Fibroblast of skin of right biceps (primary cell): ENCODE measurements around the gene IDH1.
A peak's percentile ranks its signal among the peaks of the same experiment; 100 is the strongest.
"Not testable (repeated sequence)": the region's sequence is repeated elsewhere in the genome, so short reads cannot be mapped to it uniquely, and the experiment has no call there.

Experiments
- DNase-seq: peaks from one replicate; pipeline ENCODE4 v3.0.0-alpha.2; 2013

IDH1 gene

DNA sequence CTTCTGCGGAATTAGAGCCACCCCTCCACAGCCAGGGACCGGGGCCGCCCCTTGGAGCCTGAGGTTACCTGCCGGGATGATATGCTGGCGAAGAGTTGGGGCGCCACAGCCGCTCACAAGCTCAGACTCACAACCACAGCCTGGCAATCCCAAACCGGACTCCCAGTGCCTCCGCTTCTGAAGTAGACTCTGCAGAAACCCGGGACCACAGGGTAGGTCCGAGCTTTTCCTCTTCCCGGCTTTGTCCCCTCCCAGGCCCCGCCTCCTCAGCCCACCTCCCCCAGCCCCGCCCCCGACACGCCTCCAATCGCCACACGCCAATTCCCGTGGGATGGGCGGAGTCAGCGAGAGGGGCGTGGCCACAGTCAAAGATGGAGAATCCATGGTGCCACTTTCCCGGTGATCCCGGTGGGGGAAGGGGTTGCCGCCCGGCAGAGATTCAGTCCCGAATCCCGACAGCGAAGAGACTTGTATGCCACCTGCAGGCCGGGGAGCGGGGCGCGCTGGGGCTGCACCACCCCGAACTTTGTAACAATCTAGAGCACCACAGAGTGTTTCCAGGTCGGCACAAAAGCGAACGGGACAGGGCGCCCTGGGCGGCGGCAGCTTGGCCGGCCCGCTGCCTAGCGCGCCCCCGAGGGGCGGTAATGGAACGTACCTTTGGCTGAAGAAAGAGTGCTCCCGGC lies at the start of gene IDH1:
Gene IDH1, minus strand, starts transcription at position 201 of the 686 bp plus-strand sequence. CDS start 3,520 bp downstream, outside the sequence.
- peak; percentile 95 for DNase-seq

GRCh38 chr2:208304157-208304556 lies 49.3 kb upstream of the IDH1 start:
- no peak for DNase-seq

DNA sequence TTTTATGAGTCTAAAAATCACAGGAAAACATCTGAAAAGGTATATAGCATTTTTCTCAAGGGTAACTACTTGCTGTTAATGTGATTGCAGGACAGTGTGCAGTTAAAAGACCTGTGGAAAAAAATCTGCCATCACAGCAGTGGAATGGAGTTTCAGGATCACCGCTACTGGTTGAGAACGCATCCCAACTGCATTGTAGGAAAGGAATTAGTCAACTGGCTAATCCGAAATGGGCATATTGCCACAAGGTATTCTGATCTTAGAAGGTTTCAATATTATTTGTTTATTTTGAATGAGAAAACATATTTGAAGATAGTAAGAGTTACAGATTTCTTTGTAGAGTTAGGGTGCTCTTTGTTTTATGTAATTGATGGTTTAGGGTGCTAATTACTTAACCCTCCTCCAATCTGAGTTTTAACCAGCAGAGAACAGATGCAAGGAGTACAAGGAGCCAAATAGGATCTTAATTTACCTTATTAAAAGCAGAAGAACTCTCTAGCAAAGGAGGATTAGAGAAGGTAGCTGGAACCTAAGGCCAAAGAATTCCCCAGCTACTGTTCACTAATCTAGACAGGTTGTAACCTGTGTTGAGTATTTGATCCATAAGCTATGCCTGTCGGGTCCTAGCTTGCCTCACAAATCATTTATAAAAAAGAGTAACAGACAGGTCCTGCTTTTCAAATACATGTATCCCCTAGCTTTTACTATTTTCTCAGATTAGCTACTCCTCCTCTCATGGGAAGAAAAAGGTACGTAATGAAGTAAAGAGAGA lies 46.2 kb upstream of the IDH1 start:
- no peak for DNase-seq

DNA sequence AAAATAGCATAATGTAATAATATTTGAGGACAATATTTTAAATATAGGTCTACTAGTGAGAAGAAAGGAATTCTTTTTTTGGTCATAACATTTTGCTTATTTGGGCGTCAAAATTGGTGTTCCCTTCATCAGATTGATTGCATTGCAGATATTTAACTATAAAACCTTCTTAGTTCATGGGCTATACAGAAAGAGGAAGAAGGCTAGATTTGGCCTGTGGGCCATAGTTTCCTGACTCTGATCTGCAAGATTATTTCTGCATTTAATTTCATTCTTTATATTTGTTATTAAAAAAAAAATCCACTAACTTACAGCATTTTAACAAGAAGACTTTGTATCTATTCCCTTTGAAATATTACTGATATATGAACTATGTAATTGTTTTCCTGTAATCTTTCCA lies 43.1 kb upstream of the IDH1 start:
- DNase-seq, result no peak

DNA sequence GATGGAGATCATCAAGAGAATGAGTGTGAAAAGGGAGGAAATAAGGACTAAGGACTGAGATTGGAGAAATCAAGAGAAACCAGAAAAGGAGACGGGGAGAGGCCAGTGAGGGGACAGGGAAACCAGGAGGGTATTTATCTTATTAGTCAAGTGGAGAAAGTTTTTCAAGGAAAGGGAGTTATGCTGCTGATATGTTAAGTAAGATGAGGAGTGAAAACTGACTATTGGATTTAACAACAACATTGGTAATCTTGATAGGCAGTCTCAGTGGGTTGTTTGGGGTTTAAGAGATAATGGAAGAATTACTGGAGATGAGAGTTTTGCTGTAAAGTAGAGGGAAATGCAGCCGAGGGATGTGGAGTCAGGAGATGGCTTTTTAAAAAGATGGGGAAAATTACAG lies 41.7 kb upstream of the IDH1 start:
- DNase-seq, result no peak

GRCh38 chr2:208295834-208296233 lies 41.0 kb upstream of the IDH1 start:
- no peak for DNase-seq

- no peak for DNase-seq
Measured at GRCh38 chr2:208294482-208295024, 39.7 kb upstream of the IDH1 start.

GRCh38 chr2:208285853-208286252 lies 31.0 kb upstream of the IDH1 start:
- no peak for DNase-seq

GRCh38 chr2:208280933-208281332 lies 26.1 kb upstream of the IDH1 start:
- peak; percentile 58 for DNase-seq

- DNase-seq, result no peak
Measured at GRCh38 chr2:208280234-208280633, 25.4 kb upstream of the IDH1 start.

DNA sequence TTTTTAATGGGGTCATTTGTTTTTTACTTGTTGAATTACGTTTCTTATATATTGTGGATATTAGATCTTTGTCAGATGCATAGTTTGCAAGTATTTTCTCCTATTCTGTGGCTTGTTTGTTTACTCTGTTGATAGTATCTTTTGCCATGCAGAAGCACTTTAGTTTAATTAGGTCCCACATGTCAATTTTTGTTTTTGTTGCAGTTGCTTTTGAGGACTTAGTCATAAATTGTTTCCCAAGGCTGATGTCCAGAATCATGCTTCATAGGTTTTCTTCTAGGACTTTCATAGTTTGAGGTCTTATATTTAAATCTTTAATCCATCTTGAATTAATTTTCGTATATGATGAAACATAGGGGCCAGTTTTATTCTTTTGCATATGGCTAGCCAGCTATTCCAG lies 24.4 kb upstream of the IDH1 start:
- no peak for DNase-seq

- DNase-seq, result no peak
Measured at GRCh38 chr2:208278549-208278948, 23.7 kb upstream of the IDH1 start.

DNA sequence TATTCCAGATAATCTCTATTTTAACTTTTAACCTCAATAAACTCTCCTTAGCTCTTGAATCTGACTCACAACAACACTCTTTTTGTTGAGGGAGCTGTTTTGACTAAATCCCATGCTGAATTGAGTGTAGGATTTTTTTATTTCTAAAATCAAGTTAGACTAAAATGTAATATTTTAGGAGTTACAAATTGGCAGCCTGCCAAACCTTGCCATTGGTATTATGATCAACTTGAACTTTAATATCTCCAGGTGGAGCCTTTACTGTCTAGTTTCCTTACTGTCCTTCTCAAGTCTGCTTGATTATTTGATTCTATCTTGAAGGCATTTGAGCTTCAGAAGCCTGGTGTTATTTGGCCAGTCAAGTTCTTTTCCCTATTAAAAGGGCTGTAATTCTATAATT lies 19.9 kb upstream of the IDH1 start:
- DNase-seq, result no peak

GRCh38 chr2:208269091-208269490 lies 14.2 kb upstream of the IDH1 start:
- no peak for DNase-seq

GRCh38 chr2:208268156-208268952 lies 13.5 kb upstream of the IDH1 start:
- no peak for DNase-seq

GRCh38 chr2:208267526-208267925 lies 12.7 kb upstream of the IDH1 start:
- not testable (repeated sequence) for DNase-seq

- DNase-seq, result no peak
Measured at GRCh38 chr2:208266936-208267335, 12.1 kb upstream of the IDH1 start.

DNA sequence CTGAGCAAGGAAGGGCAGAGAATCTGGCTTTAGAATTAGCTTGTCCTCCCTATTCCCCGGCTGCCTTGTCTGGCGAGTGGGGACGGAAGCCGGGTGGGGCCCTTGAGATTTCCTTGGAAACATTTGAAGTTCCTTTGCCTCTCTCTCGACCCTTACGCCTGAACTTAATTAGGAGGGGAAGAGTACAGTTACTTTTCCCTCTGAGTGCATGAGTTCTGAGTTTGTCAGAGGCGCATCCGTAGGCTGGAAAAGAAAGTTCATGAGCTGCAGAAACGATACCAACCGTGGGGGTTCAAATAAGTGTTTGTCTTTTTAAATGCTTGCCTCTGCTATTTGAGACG lies 11.7 kb upstream of the IDH1 start:
- peak; percentile 24 for DNase-seq

DNA sequence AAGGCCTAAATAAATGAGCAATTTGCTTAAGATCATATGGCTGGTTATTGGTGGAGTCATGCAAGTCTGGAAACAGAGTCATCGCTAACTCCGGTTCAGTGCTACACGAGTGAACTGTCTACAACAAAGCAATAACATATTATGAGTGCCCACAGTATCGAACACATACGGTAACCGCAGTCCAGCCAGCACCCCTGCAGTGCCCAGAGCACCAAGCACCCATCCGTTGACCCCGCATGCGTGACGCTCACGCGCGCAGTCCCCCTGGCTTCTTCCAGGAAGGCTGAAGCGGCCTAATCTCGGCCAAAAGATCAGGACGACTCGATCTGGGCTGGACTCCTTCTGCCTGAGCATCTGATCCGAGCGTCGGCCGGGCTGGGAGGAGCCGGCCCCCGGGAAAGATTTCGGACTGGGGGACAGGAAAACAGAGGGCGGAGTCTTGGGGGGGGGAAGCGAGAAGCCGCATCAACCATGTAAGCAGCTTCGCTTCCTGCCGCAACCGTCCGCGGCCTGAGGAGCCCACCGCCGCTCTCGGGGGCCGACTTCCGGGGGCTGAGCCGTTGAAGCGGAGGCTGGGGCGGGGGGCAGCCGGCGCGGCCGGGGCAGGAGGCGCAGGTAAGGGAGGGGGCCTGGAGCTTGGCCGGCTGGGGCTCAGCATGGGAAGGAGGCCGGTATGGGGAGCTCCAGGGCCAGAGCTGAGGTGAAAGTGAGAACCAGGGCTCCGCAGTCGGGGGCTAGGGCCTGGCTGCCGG lies 11.1 kb upstream of the IDH1 start, which contains the start of gene PIKFYVE:
Gene PIKFYVE, plus strand, starts transcription at position 455 of the 752 bp plus-strand sequence. CDS start 5,265 bp downstream, outside the sequence.
- peak; percentile 98 for DNase-seq

DNA sequence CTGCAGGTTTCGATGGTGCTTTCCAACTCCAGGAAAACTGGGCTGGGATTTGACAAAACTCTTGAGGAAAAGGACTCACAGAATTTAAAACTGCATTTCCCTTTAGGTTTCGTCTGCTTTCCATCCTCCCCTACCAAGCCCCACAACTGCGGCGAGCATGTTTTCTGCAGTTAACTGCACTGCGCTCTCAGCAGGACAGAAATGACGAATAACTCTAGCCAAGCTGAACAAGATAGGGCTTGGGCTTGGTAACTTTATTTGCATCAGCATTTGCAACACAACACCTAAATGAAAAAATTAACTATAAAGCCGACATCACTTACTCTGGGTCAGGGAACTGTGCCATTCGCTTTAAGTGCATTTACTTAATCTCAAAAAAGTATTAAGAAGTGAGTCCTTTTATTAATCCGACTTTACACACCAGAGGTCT lies 10.5 kb upstream of the IDH1 start:
- DNase-seq, result peak; percentile 49

- not testable (repeated sequence) for DNase-seq
Measured at GRCh38 chr2:208256849-208257813, 2.3 kb upstream of the IDH1 start.
